Pancreas (tissue), 10 donors: Measurements from ENCODE around the gene ABO. TPM values are rescaled to one million over a fixed set of nuclear protein-coding genes. Genes with fewer than 3 reads are reported as not detected.
"Not testable (repeated sequence)": the region's sequence is repeated elsewhere in the genome, so short reads cannot be mapped to it uniquely, and the experiment has no call there.

Source experiments
- ATAC-seq, 4 donors: fragments of 200-7000 bp; cut with Tn5 transposase; one replicate each; pipeline versions ENCODE4 v1.8.0 to v1.9.1; 2020; ENCODE audit warnings: mild to moderate bottlenecking in 4 of 4, moderate library complexity in 4 of 4
- DNase-seq, 6 donors: peaks; one replicate each; pipeline ENCODE4 v3.0.0-alpha.2; 2020
- FAIRE-seq: peaks from 2 replicates; lab custom pipeline; 2012; peaks lifted over from hg19 to GRCh38; lab: Jason Lieb, UNC
- H3K27ac ChIP-seq, 4 donors: fragments of 200-600 bp; sonication (generic); 1 replicate in 3 of 4; 2 replicates in 1 of 4; pipeline versions ENCODE4 v1.5.0 to v1.8.0; 2020
- H3K27me3 ChIP-seq, 4 donors: fragments of 200-600 bp; one replicate each; pipeline ENCODE4 v1.8.0; 2021
- H3K36me3 ChIP-seq, 3 donors: fragments of 200-600 bp; sonication (generic) in 1 of 3; one replicate each; pipeline versions ENCODE4 v1.5.0 to v1.8.0; 2020 to 2021
- H3K4me1 ChIP-seq, 3 donors: fragments of 200-600 bp; one replicate each; pipeline ENCODE4 v1.8.0; 2021
- H3K4me3 ChIP-seq, 4 donors: fragments of 200-600 bp; sonication (generic) in 2 of 4; one replicate each; pipeline versions ENCODE4 v1.5.0 to v1.8.0; 2020 to 2021
- H3K9me3 ChIP-seq, 4 donors: fragments of 200-600 bp; one replicate each; pipeline ENCODE4 v1.8.0; 2021
- CTCF ChIP-seq, 4 donors: fragments of 200-600 bp; sonication (generic) in 3 of 4; IDR thresholded peaks; one replicate each; pipeline versions ENCODE4 v1.5.0 to v1.8.0; 2021; ENCODE audit warnings: antibody characterized with exemption in 4 of 4
- WGBS, 2 donors: extraction: QIAGEN DNeasy Blood & Tissue Kit; methylation state at CpG; one replicate each; pipeline ENCODE4 v1.1.7; 2013; 5-methylcytosine and 5-hydroxymethylcytosine counted together
- intact Hi-C, 3 donors: fragments of 100-400 bp; cut with DNase I; formaldehyde crosslinking; loops; one replicate each; pipeline versions ENCODE4 v1.11.1 to v1.14.2; 2022
- polyA plus RNA-seq, 2 donors: library from polyadenylated mRNA; stranded (reverse); fragments of 200-250 nt; gene quantifications; one replicate each; pipeline ENCODE4 v1.2.3, GENCODE V29; 2013
- total RNA-seq, 6 donors: library from RNA; stranded (reverse); fragmentation: NEBNext Ultra II Directional in 4 of 6; extraction: Animal tissue kit (Norgen Biotek cat#: 25700) in 4 of 6; gene quantifications; one replicate each; pipeline versions ENCODE4 v1.2.1 to v1.2.4, GENCODE V29; 2021 to 2023
- donor health status: healthy with polysubstance abuse.
- donor health status: DM: no; HTN: no; CAD: no; lungs with moderate emphysema.
- donor health status: DM: no; HTN: no; CAD: no.
- donor health status: control.
- donor health status: control.
- donor health status: Bipolar disorder and iron deficiency.
- donor health status: DM: yes; HTN: yes; CAD: no.
- donor health status: DM: no; HTN: no; CAD: no.
- donor health status: DM: no; HTN: no; CAD: no.
- donor health status: DM: yes; HTN: yes; CAD: no.

ABO gene
- total and polyA plus RNA-seq, 8 donors: 2.1 to 10.2 (median 5.4) TPM

- no peak for ATAC-seq
- no peak for TF ChIP-seq CTCF (IDR thresholded peaks at IDR 0.05)
- Histone ChIP-seq H3K4me3 (no peak overlapping the region), H3K9me3 (no peaks in the 10 kb centered on the region), H3K27ac (no peak overlapping the region), H3K4me1 (no peaks in the 10 kb centered on the region), H3K36me3 (no peaks in the 10 kb centered on the region), H3K27me3 (no peaks in the 10 kb centered on the region)
- no peak for DNase-seq
- no peak for FAIRE-seq
- intact Hi-C loops: no loop called here
- 66% methylated on average over 14 of the region's 14 CpGs for WGBS, 2 donors
These were observed 67.9 kb downstream of the ABO start for GRCh38 chr9:133207021-133207531.

- FAIRE-seq (no peak), DNase-seq (no peak), ATAC-seq (no peak)
- H3K27ac ChIP-seq: no peak overlapping the region
- no peak overlapping the region for H3K4me3 ChIP-seq
- H3K36me3 ChIP-seq: no peaks in the 10 kb centered on the region
- H3K4me1 ChIP-seq: no peaks in the 10 kb centered on the region
- H3K9me3 ChIP-seq: no peaks in the 10 kb centered on the region
- WGBS, 2 donors: 59 to 65% methylated on average over 35 of the region's 35 CpGs
- TF ChIP-seq CTCF (IDR thresholded peaks at IDR 0.05): no peak
- no peaks in the 10 kb centered on the region for H3K27me3 ChIP-seq
- intact Hi-C loops: no loop called here
These were observed 68.7 kb downstream of the ABO start for GRCh38 chr9:133205996-133206931.

- H3K36me3 ChIP-seq, DNase-seq, FAIRE-seq, H3K4me3 ChIP-seq, H3K4me1 ChIP-seq, intact Hi-C loops, H3K27ac ChIP-seq, H3K9me3 ChIP-seq, H3K27me3 ChIP-seq, ATAC-seq: not testable (repeated sequence)
- 48 to 60% methylated on average over 14 of the region's 14 CpGs for WGBS, 2 donors
These were observed 69.5 kb downstream of the ABO start for GRCh38 chr9:133205481-133205887.

Other genes starting within 250 kb of the ABO start
- gene GTF3C5, start 244.2 kb downstream of the ABO start, total RNA-seq: 10 to 100 TPM; 17.4 to 33.0 (median 23.2) TPM
- 10 to 100 TPM; 67.2 to 68.5 TPM for gene GTF3C5, start 244.2 kb downstream of the ABO start, polyA plus RNA-seq
- over 10,000 TPM; 11,290 to 24,413 (median 19,239) TPM for gene CEL, start 213.2 kb downstream of the ABO start, total RNA-seq
- 1,000 to 10,000 TPM; 2,560 to 4,565 TPM for gene CEL, start 213.2 kb downstream of the ABO start, polyA plus RNA-seq
- gene RALGDS, start 154.0 kb downstream of the ABO start, total RNA-seq: 10 to 100 TPM; 16.1 to 31.9 (median 20.3) TPM
- 10 to 100 TPM; 56.0 to 69.7 TPM for gene RALGDS, start 154.0 kb downstream of the ABO start, polyA plus RNA-seq
- gene GBGT1, start 111.3 kb downstream of the ABO start, total RNA-seq: 10 to 100 TPM in 1 of 6 donors, 1 to 10 TPM in 5; 1.5 to 11.9 (median 3.1) TPM
- gene GBGT1, start 111.3 kb downstream of the ABO start, polyA plus RNA-seq: 1 to 10 TPM; 4.5 to 4.6 TPM
- not detected for gene OBP2B, start 66.0 kb downstream of the ABO start, total RNA-seq
- gene OBP2B, start 66.0 kb downstream of the ABO start, polyA plus RNA-seq: not detected
- 10 to 100 TPM in 2 of 6 donors, 1 to 10 TPM in 4; 5.8 to 13.6 (median 7.6) TPM for gene SURF6, start 61.0 kb upstream of the ABO start, total RNA-seq
- gene SURF6, start 61.0 kb upstream of the ABO start, polyA plus RNA-seq: 10 to 100 TPM; 17.7 to 19.8 TPM
- 10 to 100 TPM in 3 of 6 donors, 1 to 10 TPM in 3; 6.2 to 14.2 (median 9.9) TPM for gene MED22, start 72.9 kb upstream of the ABO start, total RNA-seq
- 10 to 100 TPM; 10.1 to 14.8 TPM for gene MED22, start 72.9 kb upstream of the ABO start, polyA plus RNA-seq
- gene RPL7A, start 73.0 kb upstream of the ABO start, total RNA-seq: 1,000 to 10,000 TPM; 1,234 to 2,140 (median 1,676) TPM
- 1,000 to 10,000 TPM; 1,900 to 1,906 TPM for gene RPL7A, start 73.0 kb upstream of the ABO start, polyA plus RNA-seq
- 10 to 100 TPM; 33.6 to 47.8 (median 37.2) TPM for gene SURF1, start 81.3 kb upstream of the ABO start, total RNA-seq
- 10 to 100 TPM; 69.2 to 73.9 TPM for gene SURF1, start 81.3 kb upstream of the ABO start, polyA plus RNA-seq
- gene SURF2, start 81.3 kb upstream of the ABO start, total RNA-seq: 10 to 100 TPM in 4 of 6 donors, 1 to 10 TPM in 2; 7.8 to 18.7 (median 11.9) TPM
- 10 to 100 TPM; 37.3 to 52.4 TPM for gene SURF2, start 81.3 kb upstream of the ABO start, polyA plus RNA-seq
- gene SURF4, start 100.9 kb upstream of the ABO start, total RNA-seq: 100 to 1,000 TPM in 5 of 6 donors, 10 to 100 TPM in 1; 87.9 to 132 (median 129) TPM
- 100 to 1,000 TPM in 1 of 2 donors, 10 to 100 TPM in 1; 63.1 to 106 TPM for gene SURF4, start 100.9 kb upstream of the ABO start, polyA plus RNA-seq
- gene STKLD1, start 101.2 kb upstream of the ABO start, total RNA-seq: under 1 TPM; 0.31 to 0.94 (median 0.67) TPM
- 1 to 10 TPM; 1.8 to 3.1 TPM for gene STKLD1, start 101.2 kb upstream of the ABO start, polyA plus RNA-seq
- gene REXO4, start 142.8 kb upstream of the ABO start, total RNA-seq: 10 to 100 TPM in 5 of 6 donors, 1 to 10 TPM in 1; 10.0 to 16.3 (median 12.5) TPM
- gene REXO4, start 142.8 kb upstream of the ABO start, polyA plus RNA-seq: 10 to 100 TPM; 12.8 to 13.4 TPM
- 1 to 10 TPM; 1.5 to 5.5 (median 2.9) TPM for gene ADAMTS13, start 147.2 kb upstream of the ABO start, total RNA-seq
- 10 to 100 TPM; 13.6 to 18.9 TPM for gene ADAMTS13, start 147.2 kb upstream of the ABO start, polyA plus RNA-seq
- gene CACFD1, start 184.8 kb upstream of the ABO start, total RNA-seq: 10 to 100 TPM; 15.6 to 24.4 (median 17.2) TPM
- gene CACFD1, start 184.8 kb upstream of the ABO start, polyA plus RNA-seq: 10 to 100 TPM; 25.0 to 26.2 TPM
- 1 to 10 TPM; 1.1 to 6.3 (median 2.7) TPM for gene SLC2A6, start 203.9 kb upstream of the ABO start, total RNA-seq
- 1 to 10 TPM; 5.9 to 6.7 TPM for gene SLC2A6, start 203.9 kb upstream of the ABO start, polyA plus RNA-seq
- not detected for gene MYMK, start 249.8 kb upstream of the ABO start, total RNA-seq
- not detected for gene MYMK, start 249.8 kb upstream of the ABO start, polyA plus RNA-seq